ENCODE data around the gene ELMO3. TPM values are rescaled to one million over a fixed set of nuclear protein-coding genes. Genes with fewer than 3 reads are reported as not detected.

ELMO3 gene
- total RNA-seq, 1 donor = 0.09 TPM

- no peak for DNase-seq (ENCODE audit: low read depth)
- H3K4me3 ChIP-seq (ENCODE audit: low read depth, low read length) = no peak overlapping the region
- no peak for TF ChIP-seq CTCF (IDR thresholded peaks at IDR 0.05; ENCODE audit: insufficient read depth, low read length)
Measured at GRCh38 chr16:67154578-67155294, 44.2 kb upstream of the ELMO3 start.

GRCh38 chr16:67155295-67156142, 43.4 kb upstream of the ELMO3 start:
- peak; percentile 67 for TF ChIP-seq CTCF (IDR thresholded peaks at IDR 0.05; ENCODE audit: insufficient read depth, low read length)
- H3K4me3 ChIP-seq (ENCODE audit: low read depth, low read length) = no peak overlapping the region
- peak; percentile 73 for DNase-seq (ENCODE audit: low read depth)

- H3K4me3 ChIP-seq (ENCODE audit: low read depth, low read length) = no peak overlapping the region
- TF ChIP-seq CTCF (IDR thresholded peaks at IDR 0.05; ENCODE audit: insufficient read depth, low read length) = no peak
- no peak for DNase-seq (ENCODE audit: low read depth)
Measured at GRCh38 chr16:67156143-67156844, 42.6 kb upstream of the ELMO3 start.

- no peak overlapping the region for H3K4me3 ChIP-seq (ENCODE audit: low read depth, low read length)
- no peak for DNase-seq (ENCODE audit: low read depth)
- no peak for TF ChIP-seq CTCF (IDR thresholded peaks at IDR 0.05; ENCODE audit: insufficient read depth, low read length)
Measured at GRCh38 chr16:67157106-67157748, 41.7 kb upstream of the ELMO3 start.

GRCh38 chr16:67157892-67158635, 40.9 kb upstream of the ELMO3 start:
- no peak for TF ChIP-seq CTCF (IDR thresholded peaks at IDR 0.05; ENCODE audit: insufficient read depth, low read length)
- DNase-seq (ENCODE audit: low read depth) = no peak
- no peak overlapping the region for H3K4me3 ChIP-seq (ENCODE audit: low read depth, low read length)

Data from fibroblast of the aortic adventitia (primary cell).